Parietal lobe (tissue), 2 donors: ENCODE data around the gene CYP3A7. TPM values are rescaled to one million over a fixed set of nuclear protein-coding genes. Genes with fewer than 3 reads are reported as not detected.

ENCODE experiments used
- small RNA-seq: library from RNA; depleted of rRNA; stranded (forward); fragments of <200 nt; gene quantifications from one replicate; pipeline ENCODE3, GENCODE V24; 2014; ENCODE audit warnings: low replicate concordance
- total RNA-seq: library from RNA; depleted of rRNA; stranded (reverse); fragments of >200 nt; gene quantifications from one replicate; pipeline ENCODE4 v1.2.3, GENCODE V29; 2014

CYP3A7 gene
- total RNA-seq = 0.31 TPM

DNA sequence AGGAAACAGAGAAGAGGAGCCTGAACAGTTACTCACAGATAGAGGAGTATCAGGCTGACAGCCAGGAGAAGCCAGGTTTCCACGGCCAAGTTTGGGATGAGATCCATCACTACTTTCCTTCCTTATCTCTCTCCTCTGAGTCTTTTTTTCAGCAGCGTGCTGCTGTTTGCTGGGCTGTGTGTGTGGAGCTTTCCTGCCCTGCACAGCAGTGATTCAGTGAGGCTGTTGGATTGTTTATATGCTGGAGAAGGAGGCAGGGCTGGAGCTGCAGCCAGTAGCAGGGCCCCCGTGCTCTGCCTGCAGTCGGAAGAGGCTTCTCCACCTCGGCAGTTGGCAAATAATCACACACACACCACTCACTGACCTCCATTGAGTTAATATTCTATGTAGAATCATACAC, at the start of gene CYP3A7:
CYP3A7 (minus strand) TSS at position 210 of the 400 bp plus-strand sequence; CDS start at position 107, 103 bp downstream.

DNA sequence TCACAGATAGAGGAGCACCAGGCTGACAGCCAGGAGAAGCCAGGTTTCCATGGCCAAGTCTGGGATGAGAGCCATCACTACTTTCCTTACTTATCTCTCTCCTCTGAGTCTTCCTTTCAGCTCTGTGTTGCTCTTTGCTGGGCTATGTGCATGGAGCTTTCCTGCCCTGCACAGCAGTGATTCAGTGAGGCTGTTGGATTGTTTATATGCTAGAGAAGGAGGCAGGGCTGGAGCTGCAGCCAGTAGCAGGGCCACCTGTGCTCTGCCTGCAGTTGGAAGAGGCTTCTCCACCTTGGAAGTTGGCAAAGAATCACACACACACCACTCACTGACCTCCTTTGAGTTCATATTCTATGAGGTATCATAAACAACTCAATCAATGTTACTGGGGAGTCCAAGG, 49.0 kb upstream of the CYP3A7 start, which contains the start of gene CYP3A4:
CYP3A4 (minus strand) TSS at position 178 of the 400 bp plus-strand sequence; CDS start at position 75, 103 bp downstream.

DNA sequence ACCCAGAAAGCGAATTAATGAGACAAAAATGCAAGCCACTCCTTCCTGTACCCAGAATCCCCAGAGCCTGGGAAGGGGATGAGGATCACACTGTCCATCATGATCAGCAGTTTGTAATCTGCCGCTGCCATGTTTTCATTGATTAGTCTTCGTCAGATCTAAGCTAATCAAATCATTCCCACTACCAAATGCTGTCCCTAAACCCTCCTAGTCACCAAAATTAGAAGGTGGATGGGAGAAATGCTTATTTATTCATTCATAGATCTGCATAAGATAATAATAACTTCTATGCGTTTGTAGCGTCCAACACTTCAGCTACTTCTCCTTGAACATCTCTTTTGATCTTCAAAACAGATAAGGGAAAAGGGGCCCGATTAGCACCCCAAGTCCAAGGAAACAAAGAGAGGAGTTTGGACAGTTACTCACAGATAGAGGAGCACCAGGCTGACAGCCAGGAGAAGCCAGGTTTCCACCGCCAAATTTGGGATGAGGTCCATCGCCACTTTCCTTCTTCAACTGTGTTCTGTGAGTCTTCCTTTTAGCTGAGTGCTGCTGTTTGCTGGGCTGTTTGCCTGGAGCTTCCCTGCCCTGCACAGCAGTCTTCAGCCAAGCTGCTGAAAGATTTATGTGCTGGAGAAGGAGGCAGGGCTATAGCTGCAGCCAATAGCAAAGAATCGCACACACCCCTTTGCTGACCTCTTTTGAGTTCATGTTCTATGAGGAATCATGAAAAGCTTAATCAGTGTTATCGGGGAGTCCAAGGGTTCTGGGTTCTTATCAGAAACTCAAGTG, 55.4 kb downstream of the CYP3A7 start, which contains the start of gene CYP3A5:
CYP3A5 (minus strand) TSS at position 597 of the 792 bp plus-strand sequence; CDS start at position 497, 100 bp downstream.

Small RNA genes lying within 50 kb of the gene (small RNA-seq; reads per million reads assigned to genes)
- not detected for gene CYP3A51P
- not detected for gene CYP3A7-CYP3A51P

Other genes with a start within 250 kb of the CYP3A7 start
- gene ZNF394, start 234.9 kb downstream of the CYP3A7 start, total RNA-seq = 24.1 TPM
- gene ZKSCAN5, start 230.5 kb downstream of the CYP3A7 start, total RNA-seq = 31.3 TPM
- 17.2 TPM for gene FAM200A, start 183.1 kb downstream of the CYP3A7 start, total RNA-seq
- gene ZNF655, start 176.6 kb downstream of the CYP3A7 start, total RNA-seq = 136 TPM
- gene TMEM225B, start 136.9 kb downstream of the CYP3A7 start, total RNA-seq = not detected
- gene ZSCAN25, start 118.2 kb downstream of the CYP3A7 start, total RNA-seq = 33.8 TPM
- 0.63 TPM for gene CYP3A5, start 55.2 kb downstream of the CYP3A7 start, total RNA-seq
- gene CYP3A4, start 49.0 kb upstream of the CYP3A7 start, total RNA-seq = not detected
- 0.31 TPM for gene CYP3A43, start 92.8 kb upstream of the CYP3A7 start, total RNA-seq
- gene OR2AE1, start 141.8 kb upstream of the CYP3A7 start, total RNA-seq = not detected
- 20.7 TPM for gene TRIM4, start 184.3 kb upstream of the CYP3A7 start, total RNA-seq
- not detected for gene GJC3, start 194.4 kb upstream of the CYP3A7 start, total RNA-seq
- not detected for gene AZGP1, start 240.8 kb upstream of the CYP3A7 start, total RNA-seq